GM11168 (cell line): ENCODE data around the gene STIMATE.

Experiments used
- in situ Hi-C: fragments of 300-500 bp; cut with MboI; formaldehyde crosslinking; loops from one replicate; pipeline ENCODE4 v1.12.0; 2022; ENCODE audit warnings: low sequenced_read_pairs; ENCODE audit not compliant: unreplicated experiment

The STIMATE gene

DNA sequence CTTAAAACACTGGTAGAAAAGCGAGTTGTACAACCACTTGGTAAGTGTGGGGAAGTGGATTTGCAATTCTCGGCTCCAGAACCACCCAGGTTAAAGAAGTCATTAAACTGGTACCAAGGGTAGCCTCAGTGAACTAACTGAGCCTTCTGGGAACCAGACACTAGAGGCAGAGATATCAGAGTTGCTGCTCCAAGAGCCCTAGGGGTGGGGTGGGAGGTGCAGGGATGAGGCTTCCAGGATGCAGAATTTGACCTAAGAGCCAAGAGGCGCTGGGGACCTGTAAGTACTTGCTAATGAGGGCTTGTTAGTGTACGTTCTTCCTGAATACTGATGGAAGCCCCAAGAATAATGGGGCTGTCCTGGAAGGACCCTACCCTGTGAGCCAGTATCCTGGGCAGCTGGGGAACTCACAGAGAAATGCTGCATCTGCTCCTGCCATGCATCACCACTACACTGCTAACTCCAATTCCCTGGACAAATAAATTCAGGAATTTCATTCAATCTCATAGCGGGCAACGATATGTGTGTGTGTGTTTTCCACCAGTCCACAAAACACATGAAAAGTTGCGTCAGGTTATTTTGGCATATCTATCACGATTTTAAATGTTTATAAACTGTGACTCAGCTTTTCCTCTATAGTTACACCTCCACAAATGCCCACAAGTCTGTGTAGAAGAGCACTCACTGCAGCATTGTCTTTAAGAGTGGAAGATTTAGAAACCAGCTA is 23.8 kb downstream of the STIMATE start:
- in situ Hi-C loops, result no loop called here

DNA sequence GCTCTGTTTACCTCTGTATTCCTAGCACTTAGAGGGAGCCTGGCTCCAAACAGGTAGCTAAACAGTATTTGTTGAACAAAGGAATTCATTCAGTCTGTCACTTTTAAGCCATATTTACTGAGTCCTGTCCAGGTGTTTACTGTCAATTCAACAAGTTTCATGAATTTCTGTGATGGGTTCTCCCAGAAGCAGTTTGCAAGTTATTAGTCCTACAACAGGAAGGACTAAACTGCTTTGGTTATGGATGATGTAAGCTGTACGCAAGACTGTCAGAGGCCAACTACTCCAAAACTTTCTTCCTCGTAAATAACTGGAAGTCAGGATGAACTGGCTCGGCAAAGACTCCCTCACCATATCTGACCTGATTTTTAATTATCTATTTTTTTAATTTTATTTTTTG is 25.1 kb downstream of the STIMATE start:
- in situ Hi-C loops, result no loop called here

DNA sequence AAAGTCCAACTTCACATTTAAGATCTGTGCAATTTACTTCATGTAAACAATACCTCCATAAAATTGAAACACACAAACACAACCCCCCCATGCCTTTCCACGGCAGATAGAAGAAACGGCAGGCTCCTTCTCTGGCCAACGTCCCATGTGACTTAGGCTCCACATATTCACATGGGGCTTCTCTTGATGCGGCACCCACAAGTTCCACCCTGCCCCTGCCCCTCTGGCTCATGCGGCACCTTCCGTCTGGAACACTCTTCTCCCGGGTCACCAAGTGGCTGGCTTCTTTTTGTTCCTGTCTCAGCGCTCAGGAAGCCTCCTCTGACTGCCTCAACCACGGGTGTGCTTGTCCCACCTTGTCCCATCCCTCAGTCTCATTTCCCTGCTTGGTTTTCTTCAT is 25.6 kb downstream of the STIMATE start:
- in situ Hi-C loops, result no loop called here

DNA sequence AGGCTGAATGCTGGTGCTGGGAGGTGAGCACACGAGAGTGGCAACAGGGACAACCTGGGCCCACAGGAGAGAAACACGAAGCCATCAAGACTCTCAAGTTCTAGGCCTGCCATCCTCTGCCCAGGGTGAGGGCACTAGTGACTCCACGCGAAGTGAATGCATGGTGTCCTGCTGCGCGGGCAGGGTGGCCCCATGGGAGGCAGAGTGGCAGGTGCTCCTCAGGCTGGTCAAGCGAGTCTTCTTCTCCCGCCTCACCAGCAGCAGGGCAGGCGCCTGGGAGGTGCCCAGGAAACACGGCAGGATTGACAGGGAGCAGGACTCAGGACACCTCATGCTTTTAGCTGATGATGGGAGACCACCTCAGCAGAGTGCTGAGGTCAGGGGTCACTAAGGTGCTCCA is 26.9 kb downstream of the STIMATE start:
- in situ Hi-C loops, result no loop called here

DNA sequence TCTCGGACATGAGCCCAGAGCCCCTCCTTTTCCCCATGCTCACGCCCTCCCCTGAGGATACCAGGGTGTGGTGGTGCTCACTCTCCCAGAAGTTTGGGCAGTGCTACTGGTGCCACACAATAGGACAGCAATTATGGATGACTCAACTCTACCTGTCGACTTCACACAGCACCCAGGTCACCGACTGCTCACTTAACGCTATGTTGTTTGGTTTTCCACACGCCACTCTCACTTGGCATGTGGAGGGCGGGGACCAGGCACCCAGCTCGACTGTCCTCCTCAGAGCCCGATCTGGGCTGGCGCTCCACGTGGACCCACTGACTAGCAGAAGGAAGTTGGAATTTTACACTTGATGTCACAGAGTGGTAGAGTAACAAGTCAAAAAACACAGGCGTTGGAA is 30.9 kb downstream of the STIMATE start:
- in situ Hi-C loops, result no loop called here

DNA sequence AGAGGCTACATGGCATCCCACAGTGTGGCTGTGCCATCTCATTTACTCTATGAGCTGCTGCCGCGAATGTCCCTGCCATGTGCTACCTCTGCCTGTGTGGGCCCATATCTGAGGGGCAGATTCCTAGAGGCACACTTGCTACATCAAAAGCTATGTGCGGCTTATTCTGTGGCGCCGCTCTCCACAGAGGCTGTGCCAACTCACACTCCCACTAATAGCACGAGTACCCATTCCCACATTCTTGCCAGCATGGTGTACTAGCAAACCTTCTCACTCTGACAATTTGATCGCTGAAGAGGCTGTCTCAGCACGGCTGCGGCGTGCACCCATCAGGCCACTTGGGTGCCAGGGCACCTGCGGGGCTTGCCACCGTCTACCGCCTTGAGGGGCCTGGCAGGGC is 31.4 kb downstream of the STIMATE start:
- in situ Hi-C loops, result no loop called here

DNA sequence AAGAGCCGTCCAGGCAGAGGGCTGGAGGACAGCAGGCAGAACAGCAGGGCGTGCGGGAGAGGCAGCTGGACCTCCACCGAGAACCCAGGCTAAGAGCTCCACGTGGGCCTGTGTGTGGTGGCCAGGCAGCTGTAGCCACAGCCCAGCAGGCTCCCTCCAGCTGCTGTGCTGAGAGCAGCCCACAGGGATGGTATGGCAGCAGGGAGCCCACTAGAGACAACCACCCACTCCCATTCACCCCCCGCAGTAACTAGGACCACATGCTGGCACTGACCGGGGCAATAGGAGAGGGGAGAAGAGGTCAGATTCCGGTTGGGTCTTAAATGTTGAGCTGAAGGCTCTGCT is 37.0 kb downstream of the STIMATE start:
- in situ Hi-C loops, result no loop called here

DNA sequence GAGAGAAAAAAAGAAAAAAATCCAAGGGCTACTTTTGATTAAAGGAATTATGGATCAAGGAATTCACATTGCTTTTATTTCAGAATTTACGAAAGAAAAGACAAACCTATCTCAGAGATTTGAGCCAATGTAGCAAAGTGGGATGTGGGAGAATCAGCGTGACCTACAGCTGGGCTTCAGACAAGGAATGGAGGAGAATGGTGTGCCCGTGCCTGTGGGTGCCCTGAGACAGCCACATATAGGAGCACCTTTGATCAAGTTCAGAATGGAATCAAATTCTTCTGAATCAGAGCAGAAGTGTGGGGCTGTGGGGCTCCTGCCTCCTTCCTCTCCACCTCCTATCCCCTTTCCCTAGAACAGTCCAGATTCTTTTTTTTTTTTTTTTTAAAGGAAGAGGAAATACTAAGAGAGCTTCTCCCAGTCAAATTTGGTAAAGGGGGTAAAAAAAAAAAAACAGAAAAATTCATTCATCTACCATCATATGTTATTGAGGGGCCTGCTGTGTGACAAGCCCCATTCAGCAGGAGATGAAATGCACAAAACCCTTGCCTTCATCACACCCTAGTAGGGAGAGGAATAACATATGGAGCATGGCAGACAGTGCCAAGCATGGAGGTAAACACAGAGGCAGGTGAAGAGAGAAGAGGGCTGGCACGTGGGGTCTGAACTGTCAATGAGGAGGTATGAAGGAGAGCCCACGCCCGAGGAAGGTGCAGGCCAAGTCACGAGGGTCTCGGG is 37.5 kb downstream of the STIMATE start:
- in situ Hi-C loops, result no loop called here

DNA sequence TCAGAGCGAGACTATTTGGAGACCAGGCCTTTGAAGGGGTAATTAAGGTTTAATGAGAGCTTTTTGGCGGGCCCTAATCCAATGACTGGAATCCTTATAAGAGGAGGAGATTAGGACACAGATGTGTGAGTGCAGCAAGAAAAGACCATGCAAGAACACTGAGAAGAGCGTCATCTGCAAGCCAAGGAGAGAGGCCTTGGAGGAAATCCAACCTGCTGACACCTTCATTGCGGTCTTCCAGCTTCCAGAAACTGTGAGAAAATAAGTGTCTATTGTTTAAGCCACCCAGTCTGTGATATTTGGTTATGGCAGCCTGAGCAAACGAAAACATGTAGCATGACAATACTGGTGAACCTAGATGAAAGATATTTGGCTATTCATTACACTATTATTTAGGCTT is 39.5 kb downstream of the STIMATE start:
- in situ Hi-C loops, result no loop called here

DNA sequence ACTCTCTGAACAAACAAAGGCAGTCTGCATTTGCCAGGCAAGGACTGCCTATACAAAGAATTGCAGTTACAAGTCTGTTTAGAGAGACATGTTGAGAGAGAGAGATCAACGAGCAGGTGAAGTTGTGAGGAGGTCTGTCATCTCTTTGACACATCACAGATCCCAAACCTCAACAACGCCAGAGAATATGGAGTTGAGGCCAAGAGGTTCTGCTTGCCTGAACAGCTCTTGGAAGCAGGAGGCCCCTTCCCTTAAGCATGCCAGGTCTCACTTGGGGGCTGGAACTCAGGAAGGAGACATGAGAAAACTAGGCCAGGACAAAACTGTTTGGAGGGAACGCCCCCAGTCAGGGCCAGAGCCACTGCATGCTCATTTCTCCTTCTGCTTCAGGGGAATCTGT is 40.2 kb downstream of the STIMATE start:
- in situ Hi-C loops, result no loop called here

DNA sequence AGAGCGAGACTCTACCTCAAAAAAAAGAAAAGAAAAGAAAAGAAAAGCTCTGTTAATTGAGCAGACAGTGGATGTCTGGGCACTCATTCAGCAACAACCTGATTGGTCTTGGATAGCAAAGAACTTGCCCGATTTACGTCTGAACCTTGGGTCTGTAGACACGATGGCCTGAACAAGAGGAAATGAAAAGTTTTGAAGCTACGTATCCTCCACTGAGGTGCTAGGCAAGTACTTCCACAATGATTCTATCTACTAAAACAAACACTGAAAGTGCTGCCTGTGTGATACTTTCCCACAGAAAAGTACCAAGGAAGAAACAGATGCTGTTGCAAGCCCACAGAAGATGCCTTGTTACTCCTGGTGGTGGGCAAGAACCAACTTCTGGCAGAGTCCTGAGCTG is 40.7 kb downstream of the STIMATE start:
- in situ Hi-C loops, result no loop called here

DNA sequence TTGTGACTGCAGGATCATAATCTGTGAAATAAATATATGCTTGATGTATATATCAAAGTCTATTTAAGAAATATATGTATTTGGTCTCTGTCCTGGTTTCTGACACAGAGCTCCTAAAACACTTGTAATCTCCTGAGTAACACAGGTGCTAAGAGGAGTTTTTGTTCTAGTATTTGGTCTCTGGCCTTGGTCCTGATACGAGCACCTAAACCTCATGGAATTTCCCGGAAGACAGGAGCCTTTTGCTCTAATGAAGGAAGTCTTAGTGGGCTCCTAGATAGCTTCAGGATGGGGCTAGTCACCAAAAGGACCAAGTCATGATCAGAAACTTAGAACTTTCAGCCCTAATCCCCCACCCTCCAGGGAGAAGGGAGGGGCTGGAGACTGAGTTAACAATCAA is 43.3 kb downstream of the STIMATE start:
- in situ Hi-C loops, result no loop called here

DNA sequence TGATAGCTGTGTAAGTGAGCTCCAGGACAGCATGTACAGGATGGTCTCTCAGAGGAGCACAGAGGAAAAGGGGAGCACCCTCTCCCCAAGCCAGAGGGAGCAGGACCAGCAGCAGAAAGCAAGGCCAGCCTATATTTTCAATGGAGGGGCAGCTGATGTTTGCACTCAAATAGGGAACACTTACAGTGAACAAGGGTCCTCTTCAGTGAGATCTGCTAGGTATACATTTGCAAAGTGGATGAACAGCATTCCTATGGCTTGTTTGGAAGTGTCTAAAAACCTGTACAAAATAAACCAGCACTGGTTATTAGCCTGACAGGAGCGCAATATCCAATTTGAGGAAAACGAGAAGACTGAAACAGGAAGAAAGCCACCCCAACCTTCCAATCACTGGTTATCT is 44.9 kb downstream of the STIMATE start:
- in situ Hi-C loops, result no loop called here

DNA sequence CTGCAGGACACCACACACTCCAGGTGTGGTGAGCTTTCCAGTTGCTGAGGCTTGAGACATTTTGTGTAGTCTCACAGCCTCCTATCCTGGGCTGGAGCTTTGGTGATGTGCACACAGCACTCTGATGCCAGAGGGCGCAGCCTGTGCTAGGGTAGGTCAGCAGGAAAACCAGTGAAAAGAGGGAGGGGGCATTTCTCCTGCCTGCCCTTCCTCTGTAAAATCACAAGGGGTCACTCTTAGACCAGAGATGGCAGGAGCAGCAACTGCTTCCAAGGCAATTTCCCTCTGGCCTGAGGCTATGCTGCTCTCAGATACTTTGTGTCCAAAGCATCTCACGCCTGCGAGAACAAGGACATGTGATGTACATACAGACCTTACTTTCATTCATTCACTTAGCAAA is 46.0 kb downstream of the STIMATE start:
- in situ Hi-C loops, result no loop called here

DNA sequence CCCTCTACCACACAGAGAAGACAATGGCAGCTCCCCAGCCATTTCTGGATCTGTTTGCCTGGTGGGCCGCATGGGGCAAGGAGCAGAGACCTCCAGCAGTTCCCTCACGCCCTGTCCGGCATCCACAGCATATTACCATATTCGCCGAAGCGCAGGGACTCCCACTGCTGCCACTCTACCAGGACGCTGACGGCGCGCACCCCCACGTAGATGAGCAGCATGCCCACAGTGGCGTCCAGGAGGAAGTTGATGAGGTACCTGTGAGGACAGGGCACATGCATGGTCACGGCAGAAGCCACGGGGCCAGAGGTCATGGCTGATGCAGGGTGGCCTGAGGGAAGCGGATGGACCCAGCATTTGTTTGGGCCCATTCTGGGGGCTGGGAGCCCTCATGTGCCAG is 47.7 kb downstream of the STIMATE start:
- in situ Hi-C loops, result no loop called here

DNA sequence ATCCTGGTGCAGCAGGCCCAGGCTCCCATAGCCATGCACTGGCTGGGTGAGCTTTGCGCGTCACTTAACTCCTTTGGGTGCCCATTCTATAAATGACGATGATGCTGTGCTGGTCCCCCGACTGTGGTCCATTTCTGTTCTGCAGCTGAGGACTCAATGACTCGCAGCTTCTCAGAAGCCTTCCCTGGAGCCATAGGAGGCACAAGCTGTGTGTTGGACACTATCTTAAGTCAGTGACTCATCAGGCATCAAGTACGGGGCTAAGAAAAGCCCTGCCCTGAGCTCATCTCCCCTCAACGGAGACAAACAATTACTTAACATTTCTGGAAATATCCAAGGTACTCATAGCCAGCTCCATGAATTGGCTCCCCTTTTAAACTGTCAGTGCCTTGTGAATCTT is 48.7 kb downstream of the STIMATE start:
- in situ Hi-C loops, result no loop called here

DNA sequence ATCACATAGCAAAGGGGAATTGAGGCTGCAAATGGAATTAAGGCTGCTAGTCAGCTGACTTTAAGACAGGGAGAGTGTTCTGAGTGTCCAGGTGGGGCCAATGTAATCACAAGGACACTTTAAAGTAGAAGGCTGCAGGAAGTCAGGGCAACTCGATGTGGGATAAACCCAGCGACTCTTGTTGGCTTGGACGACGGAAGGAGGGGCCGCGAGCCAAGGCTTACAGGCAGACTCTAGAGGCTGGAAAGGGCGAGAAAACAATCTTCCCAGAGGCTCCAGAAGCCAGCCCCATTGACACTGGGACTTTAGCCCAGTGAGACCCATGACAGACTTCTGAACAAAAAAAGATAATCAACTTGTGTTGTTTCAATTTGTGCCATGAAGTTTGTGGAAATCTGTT is 49.6 kb downstream of the STIMATE start:
- in situ Hi-C loops, result no loop called here

DNA sequence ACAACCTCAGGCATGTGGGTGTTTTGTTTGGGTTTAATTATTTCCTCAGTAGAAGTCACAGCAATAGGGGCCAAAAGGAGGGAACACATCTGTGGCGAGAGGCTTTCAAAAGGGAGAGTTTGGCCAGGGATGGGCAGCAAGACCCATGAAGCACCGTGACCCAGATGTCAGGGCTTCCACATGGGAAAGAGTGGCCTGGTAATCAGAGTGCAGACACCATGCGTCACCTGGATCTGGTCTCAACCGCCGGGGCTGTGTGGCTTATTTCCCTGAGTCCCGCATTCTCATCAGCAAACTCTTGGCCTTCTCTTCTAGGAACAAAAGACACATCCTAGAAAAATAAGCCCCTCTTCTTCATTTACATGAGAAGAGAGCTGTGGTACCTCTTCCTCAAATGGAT is 50.1 kb downstream of the STIMATE start:
- in situ Hi-C loops, result no loop called here

DNA sequence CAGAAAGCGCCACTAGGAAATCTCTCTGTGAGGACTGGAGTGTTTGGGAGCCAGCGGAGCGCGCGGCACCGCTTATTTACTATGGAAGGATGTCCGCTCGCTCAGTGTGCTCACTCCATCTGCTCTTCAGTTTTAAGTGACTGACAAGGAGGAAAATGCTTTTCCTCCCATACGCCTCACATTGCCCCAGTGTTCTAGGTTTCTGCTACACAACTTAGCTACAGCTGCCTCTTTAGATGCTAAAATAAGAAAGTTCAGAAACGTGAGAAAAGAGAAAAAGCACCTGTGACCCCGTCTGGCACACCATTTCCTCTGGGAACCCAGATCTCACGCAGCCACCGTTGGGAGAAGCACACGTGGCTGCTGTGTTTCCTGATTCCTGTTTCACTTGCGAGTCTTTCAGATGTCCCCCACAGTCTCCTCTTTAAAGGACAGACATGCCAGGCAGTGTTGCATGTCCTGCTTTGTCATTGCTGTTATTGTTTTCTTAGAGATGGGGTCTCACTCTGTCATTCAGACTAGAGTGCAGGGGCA is 50.8 kb downstream of the STIMATE start:
- in situ Hi-C loops, result no loop called here

DNA sequence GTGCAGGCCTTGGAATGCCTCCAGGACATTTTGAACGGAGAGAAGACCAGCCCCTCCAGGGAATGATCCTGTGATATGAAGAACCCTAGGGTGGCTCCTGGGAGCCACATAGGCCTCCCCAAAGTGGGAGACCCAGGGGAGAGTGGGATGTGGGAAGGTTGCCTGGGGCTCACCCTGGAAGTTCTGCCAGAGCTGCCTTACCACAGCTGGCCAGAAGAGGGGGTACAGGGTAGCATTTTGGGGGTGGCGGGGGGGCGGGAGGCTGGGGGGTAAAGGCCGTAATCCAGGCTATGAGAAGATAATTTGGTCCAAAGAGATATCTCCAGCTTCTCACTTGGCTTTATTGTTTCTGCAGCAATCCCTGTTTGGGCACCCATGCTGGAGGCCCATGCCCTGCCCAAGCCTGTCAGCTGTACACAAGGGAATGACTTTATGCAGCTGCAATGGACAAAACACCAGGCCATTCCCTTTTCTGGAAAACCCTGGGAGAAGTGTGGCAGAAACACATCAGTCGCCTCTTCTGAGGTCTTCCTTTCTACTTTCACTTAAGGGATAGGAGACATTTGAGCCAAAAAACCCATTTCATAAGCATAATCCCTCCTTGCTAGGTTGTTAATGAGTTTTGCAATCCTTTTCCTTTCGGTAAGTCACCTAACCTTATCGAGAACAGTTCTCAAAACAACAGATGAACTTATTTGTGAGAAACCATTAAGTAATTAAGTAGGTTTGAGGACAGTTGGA is 51.5 kb downstream of the STIMATE start:
- in situ Hi-C loops, result no loop called here

DNA sequence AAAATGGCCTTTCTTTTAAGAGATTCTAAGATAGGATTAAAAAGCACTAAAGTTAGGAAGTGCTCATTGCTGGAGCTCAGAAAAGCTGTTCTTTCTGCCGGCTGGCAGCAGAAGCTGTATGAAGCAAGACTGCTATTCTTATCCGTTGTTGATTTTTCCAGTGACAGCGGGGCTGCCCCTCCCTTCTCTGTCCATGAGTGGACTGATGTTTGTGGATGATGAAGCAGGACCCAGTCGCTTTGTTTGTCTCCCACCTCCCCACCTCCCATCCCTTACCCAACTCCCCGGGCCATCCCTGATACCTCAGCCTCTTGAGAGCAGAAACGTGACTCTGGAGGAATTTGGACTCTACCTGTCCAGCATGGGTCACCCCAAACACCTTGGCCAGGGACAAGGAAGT is 52.2 kb downstream of the STIMATE start:
- in situ Hi-C loops, result no loop called here
